ENCODE results near the gene PTPRD. TPM values are rescaled to one million over a fixed set of nuclear protein-coding genes. Genes with fewer than 3 reads are reported as not detected.

The PTPRD gene
- total RNA-seq, 1 experiment from 2014 or later, result not detected

DNA sequence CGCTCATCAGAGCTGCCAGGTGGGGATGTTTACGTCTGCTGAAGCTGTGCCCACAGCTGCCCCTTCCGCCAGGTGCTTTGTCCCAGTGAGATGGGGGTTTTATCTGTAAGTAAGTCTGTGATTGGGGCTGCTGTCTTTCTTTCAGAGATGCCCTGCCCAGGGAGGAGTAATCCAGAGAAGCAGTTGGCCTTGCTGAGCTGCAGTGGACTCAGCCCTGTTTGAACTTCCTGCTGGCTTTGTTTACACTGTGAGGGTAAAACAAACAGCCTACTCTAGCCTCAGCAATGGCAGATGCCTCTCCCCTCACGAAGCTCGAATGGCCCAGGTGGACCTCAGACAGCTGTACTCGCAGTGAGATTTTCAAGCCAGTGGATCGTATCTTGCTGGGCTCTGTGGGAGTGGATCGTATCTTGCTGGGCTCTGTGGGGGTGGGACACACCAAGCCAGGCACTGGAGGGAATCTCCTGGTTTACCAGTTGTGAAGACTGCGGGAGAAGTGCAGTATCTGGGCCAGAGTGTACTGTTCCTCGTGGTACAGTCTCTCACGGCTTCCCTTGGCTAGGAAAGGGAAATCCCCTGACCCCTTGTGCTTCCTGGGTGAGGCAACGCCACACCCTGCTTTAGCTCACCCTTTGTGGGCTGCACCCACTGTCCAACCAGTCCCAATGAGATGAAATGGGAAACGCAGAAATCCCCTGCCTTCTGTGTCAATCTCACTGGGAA is 2283.1 kb downstream of the PTPRD start:
- no peaks in the 10 kb centered on the region for H3K36me3 ChIP-seq (ENCODE audit: insufficient read depth, low read length, poor library complexity, severe bottlenecking)
- H3K27ac ChIP-seq (ENCODE audit: low read depth, low read length, poor library complexity, severe bottlenecking), result no peak overlapping the region
- ChIA-PET CTCF (no interaction called here), POLR2A (ENCODE audit: low non-redundant PET) (no interaction called here)
- H3K27me3 ChIP-seq (replicated peaks; ENCODE audit: insufficient read depth, low read depth, low read length, poor library complexity), result no peaks in the 10 kb centered on the region
- H3K4me3 ChIP-seq (ENCODE audit: low read depth, low read length, poor library complexity, severe bottlenecking), result no peak overlapping the region
- intact Hi-C loops (cut with micrococcal nuclease; ENCODE audit: unreplicated experiment), result no loop called here
- BruUV-seq (replicated peaks), result no TSS peak
- H3K9me3 ChIP-seq (ENCODE audit: low read depth, low read length, poor library complexity, severe bottlenecking), result peaks cover 10% of the 10 kb centered on the region
- H3K4me1 ChIP-seq (ENCODE audit: insufficient read depth, low read length, poor library complexity, severe bottlenecking), result no peaks in the 10 kb centered on the region
- no peak for TF ChIP-seq EZH2 (IDR thresholded peaks at IDR 0.05; ENCODE audit: borderline replicate concordance, low read depth, low read length, poor library complexity, severe bottlenecking)
- no peak for TF ChIP-seq CTCF (conservative IDR thresholded peaks at IDR 0.05; ENCODE audit: low read depth, low read length)
- DNase-seq (ENCODE audit: low spot score), result no peak

DNA sequence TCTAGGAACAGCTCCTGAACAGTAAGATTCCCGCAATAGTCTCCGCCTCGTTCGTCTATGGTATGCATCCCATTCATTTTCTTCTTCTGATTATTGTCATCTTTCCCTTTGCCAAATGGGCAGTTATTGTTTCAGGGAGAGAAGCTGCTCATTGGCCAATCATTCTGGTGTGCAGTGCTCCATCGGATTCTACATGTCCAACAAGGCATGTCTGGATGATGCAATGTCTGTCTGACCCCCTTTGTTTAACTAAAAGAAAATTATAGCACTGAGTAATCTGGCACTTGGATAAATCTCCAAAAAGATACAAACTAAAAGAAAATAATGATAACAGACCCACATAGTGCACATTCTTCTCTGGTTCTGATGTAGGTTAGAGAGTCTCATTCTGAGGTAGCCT is 2297.6 kb downstream of the PTPRD start:
- POLR2A ChIA-PET (ENCODE audit: low non-redundant PET), result no interaction called here
- Histone ChIP-seq H3K27me3 (replicated peaks; ENCODE audit: insufficient read depth, low read depth, low read length, poor library complexity) (no peaks in the 10 kb centered on the region), H3K36me3 (ENCODE audit: insufficient read depth, low read length, poor library complexity, severe bottlenecking) (no peaks in the 10 kb centered on the region), H3K4me1 (ENCODE audit: insufficient read depth, low read length, poor library complexity, severe bottlenecking) (no peaks in the 10 kb centered on the region), H3K27ac (ENCODE audit: low read depth, low read length, poor library complexity, severe bottlenecking) (no peak overlapping the region), H3K9me3 (ENCODE audit: low read depth, low read length, poor library complexity, severe bottlenecking) (peaks cover 9% of the 10 kb centered on the region), H3K4me3 (ENCODE audit: low read depth, low read length, poor library complexity, severe bottlenecking) (no peak overlapping the region)
- CTCF ChIA-PET, result no interaction called here
- intact Hi-C loops (cut with micrococcal nuclease; ENCODE audit: unreplicated experiment), result no loop called here
- TF ChIP-seq CTCF (conservative IDR thresholded peaks at IDR 0.05; ENCODE audit: low read depth, low read length) (no peak), EZH2 (IDR thresholded peaks at IDR 0.05; ENCODE audit: borderline replicate concordance, low read depth, low read length, poor library complexity, severe bottlenecking) (no peak)
- BruUV-seq (replicated peaks), result no TSS peak
- DNase-seq (ENCODE audit: low spot score), result no peak

GRCh38 chr9:8309258-8309657 is 2303.5 kb downstream of the PTPRD start:
- no peak for TF ChIP-seq EZH2 (IDR thresholded peaks at IDR 0.05; ENCODE audit: borderline replicate concordance, low read depth, low read length, poor library complexity, severe bottlenecking)
- TF ChIP-seq CTCF (conservative IDR thresholded peaks at IDR 0.05; ENCODE audit: low read depth, low read length), result no peak
- Histone ChIP-seq H3K27me3 (replicated peaks; ENCODE audit: insufficient read depth, low read depth, low read length, poor library complexity) (no peaks in the 10 kb centered on the region), H3K27ac (ENCODE audit: low read depth, low read length, poor library complexity, severe bottlenecking) (no peak overlapping the region), H3K9me3 (ENCODE audit: low read depth, low read length, poor library complexity, severe bottlenecking) (peaks cover 10% of the 10 kb centered on the region), H3K4me3 (ENCODE audit: low read depth, low read length, poor library complexity, severe bottlenecking) (no peak overlapping the region), H3K4me1 (ENCODE audit: insufficient read depth, low read length, poor library complexity, severe bottlenecking) (no peaks in the 10 kb centered on the region), H3K36me3 (ENCODE audit: insufficient read depth, low read length, poor library complexity, severe bottlenecking) (no peaks in the 10 kb centered on the region)
- CTCF ChIA-PET, result no interaction called here
- POLR2A ChIA-PET (ENCODE audit: low non-redundant PET), result no interaction called here
- no peak for DNase-seq (ENCODE audit: low spot score)
- intact Hi-C loops (cut with micrococcal nuclease; ENCODE audit: unreplicated experiment), result no loop called here
- no TSS peak for BruUV-seq (replicated peaks)
